ENCODE measurements around the gene PRR5L.
A peak's percentile ranks its signal among the peaks of the same experiment; 100 is the strongest.

DNA sequence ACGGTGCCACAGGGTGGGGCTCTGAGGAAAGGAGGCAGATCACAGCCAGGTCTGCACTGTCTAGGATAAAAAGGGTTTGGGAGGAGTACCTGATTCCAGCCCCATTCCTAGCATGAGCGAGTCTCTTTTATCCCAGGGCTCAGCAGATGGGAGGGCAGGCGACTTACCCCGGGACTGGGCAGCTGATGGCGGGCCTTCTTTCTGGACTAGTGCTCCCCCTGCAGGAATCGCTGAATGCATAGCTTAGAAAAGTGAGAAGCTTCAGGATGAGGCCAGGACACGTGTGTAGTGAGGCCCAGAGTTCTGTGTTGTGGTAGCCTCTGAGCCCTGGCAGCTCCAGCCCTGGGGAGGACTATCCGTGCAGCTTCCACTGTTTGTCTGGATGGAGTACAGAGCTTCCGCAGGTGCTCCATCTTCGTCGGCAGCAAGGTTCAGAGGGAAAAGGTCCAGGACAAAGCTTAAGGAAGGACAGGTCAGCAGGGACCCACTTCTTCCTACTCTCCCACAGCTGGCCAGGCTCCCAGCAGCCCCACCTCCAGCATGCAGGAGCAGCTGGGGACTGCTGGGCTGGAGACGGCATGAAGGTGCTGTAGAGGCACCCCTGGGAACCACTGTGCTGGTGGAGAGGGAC is 37.2 kb upstream of the PRR5L start:
- TF ChIP-seq, protein P1, sequence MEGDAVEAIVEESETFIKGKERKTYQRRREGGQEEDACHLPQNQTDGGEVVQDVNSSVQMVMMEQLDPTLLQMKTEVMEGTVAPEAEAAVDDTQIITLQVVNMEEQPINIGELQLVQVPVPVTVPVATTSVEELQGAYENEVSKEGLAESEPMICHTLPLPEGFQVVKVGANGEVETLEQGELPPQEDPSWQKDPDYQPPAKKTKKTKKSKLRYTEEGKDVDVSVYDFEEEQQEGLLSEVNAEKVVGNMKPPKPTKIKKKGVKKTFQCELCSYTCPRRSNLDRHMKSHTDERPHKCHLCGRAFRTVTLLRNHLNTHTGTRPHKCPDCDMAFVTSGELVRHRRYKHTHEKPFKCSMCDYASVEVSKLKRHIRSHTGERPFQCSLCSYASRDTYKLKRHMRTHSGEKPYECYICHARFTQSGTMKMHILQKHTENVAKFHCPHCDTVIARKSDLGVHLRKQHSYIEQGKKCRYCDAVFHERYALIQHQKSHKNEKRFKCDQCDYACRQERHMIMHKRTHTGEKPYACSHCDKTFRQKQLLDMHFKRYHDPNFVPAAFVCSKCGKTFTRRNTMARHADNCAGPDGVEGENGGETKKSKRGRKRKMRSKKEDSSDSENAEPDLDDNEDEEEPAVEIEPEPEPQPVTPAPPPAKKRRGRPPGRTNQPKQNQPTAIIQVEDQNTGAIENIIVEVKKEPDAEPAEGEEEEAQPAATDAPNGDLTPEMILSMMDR (IDR thresholded peaks at IDR 0.05; ENCODE audit: low read depth, low read length, poor library complexity, severe bottlenecking) = peak; percentile 47
- TF ChIP-seq EZH2phosphoT487 (IDR thresholded peaks at IDR 0.05; ENCODE audit: borderline replicate concordance, low read length) = no peak
